OCI-LY3 (cell line): ENCODE measurements around the gene ADAMTS14.
"Not testable (repeated sequence)": the region's sequence is repeated elsewhere in the genome, so short reads cannot be mapped to it uniquely, and the experiment has no call there.

Source experiments
- H2AFZ ChIP-seq: fragments of 200-600, 300-600 bp; shearing (Covaris generic); 2 replicates; pipeline ENCODE4 v1.6.0; 2014; ENCODE audit warnings: antibody characterized with exemption, low read depth, low read length
- H3K27ac ChIP-seq: fragments of 200-600, 300-600 bp; sonication (generic); 2 replicates; pipeline ENCODE4 v1.5.1; 2014; ENCODE audit warnings: mild to moderate bottlenecking, low read length, moderate library complexity, mixed read lengths
- H3K27me3 ChIP-seq: fragments of 200-600, 300-600 bp; sonication (generic); 2 replicates; pipeline ENCODE4 v1.6.1; 2014; ENCODE audit warnings: low read depth, low read length, mixed read lengths
- H3K36me3 ChIP-seq: fragments of 200-600, 300-600 bp; sonication (generic); replicated peaks from 2 replicates; pipeline ENCODE3; 2014; ENCODE audit warnings: low read depth, low read length, mixed read lengths
- H3K4me1 ChIP-seq: fragments of 300-600, 200-600 bp; sonication (generic); 2 replicates; pipeline ENCODE4 v1.6.1; 2014; ENCODE audit warnings: low read length, mixed read lengths
- H3K4me2 ChIP-seq: fragments of 200-600, 300-600 bp; sonication (generic); 2 replicates; pipeline ENCODE4 v1.6.1; 2014; ENCODE audit warnings: low read length, mixed read lengths
- H3K4me3 ChIP-seq: fragments of 300-600, 200-600 bp; sonication (generic); 2 replicates; pipeline ENCODE4 v1.5.1; 2014; ENCODE audit warnings: antibody characterized with exemption, mild to moderate bottlenecking, low read length, moderate library complexity
- H3K79me2 ChIP-seq: fragments of 300-600, 200-600 bp; shearing (Covaris generic); 2 replicates; pipeline ENCODE4 v1.6.1; 2014; ENCODE audit warnings: mild to moderate bottlenecking, low read length, mixed read lengths
- H3K9ac ChIP-seq: fragments of 300-600, 200-600 bp; shearing (Covaris generic); 2 replicates; pipeline ENCODE4 v1.6.0; 2014; ENCODE audit warnings: mild to moderate bottlenecking, low read length, moderate library complexity
- H3K9me3 ChIP-seq: fragments of 200-600, 300-600 bp; shearing (Covaris generic); 2 replicates; pipeline ENCODE4 v1.6.1; 2014; ENCODE audit warnings: low read length, mixed read lengths; ENCODE audit not compliant: insufficient read depth
- H4K20me1 ChIP-seq: fragments of 200-600, 300-600 bp; sonication (generic); 2 replicates; pipeline ENCODE4 v1.6.1; 2016; ENCODE audit warnings: low read length, mixed read lengths; ENCODE audit not compliant: insufficient read depth
- CTCF ChIP-seq: fragments of 200-600, 300-600 bp; sonication (generic); IDR thresholded peaks from 2 replicates; pipeline ENCODE4 v1.5.1; 2014; ENCODE audit warnings: antibody characterized with exemption, low read length, low read depth
- EZH2phosphoT487 ChIP-seq: fragments of 200-600 bp; shearing (Covaris generic); IDR thresholded peaks from 2 replicates; pipeline ENCODE4 v1.6.1; 2018; ENCODE audit warnings: antibody characterized with exemption, mixed run types, low read depth

ADAMTS14 gene

DNA sequence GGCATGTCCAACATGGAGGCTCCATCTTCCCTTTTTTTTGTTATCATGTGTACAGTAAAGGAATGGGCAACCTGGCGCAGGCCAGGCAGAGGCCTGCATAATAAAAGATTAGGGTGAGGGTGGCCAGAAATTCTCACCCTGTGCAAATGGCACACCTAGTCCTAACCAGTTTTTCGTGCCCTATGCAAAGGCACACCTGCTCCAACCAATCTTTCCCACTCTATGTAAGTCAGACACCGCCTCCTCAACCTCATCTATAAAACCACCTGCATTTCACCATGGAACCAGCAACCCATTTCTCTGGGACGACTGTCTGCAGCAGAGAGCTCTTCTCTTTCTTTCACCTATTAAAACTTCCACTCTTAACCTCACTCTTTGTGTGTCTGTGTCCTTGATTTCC lies 96.8 kb downstream of the ADAMTS14 start:
- Histone ChIP-seq H3K27ac (no peak overlapping the region), H3K4me1 (no peaks in the 10 kb centered on the region), H3K36me3 (no peaks in the 10 kb centered on the region), H4K20me1 (no peaks in the 10 kb centered on the region), H3K27me3 (no peaks in the 10 kb centered on the region), H3K9me3 (no peaks in the 10 kb centered on the region), H2AFZ (no peak overlapping the region), H3K4me3 (no peak overlapping the region), H3K79me2 (no peaks in the 10 kb centered on the region), H3K9ac (no peak overlapping the region), H3K4me2 (no peak overlapping the region)
- no peak for TF ChIP-seq EZH2phosphoT487
- no peak for TF ChIP-seq CTCF

DNA sequence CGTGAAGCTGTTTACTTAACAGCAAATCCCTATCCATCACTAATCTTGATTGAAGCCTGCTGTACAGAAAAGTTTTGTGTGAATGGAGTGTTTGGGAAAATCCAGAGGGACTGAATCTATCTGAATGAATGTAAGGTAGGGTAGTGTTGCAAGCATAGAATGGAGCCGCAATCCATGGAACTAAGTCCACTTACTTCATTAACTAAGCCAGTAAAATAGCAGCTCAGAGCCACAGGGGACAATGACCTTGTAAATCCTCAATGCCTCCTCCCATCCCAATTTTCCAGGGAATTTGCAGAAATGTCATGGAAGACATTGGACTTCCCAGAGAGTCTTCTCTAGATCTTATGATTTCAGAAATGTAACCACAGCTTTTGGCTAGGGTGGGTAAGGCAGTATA lies 97.7 kb downstream of the ADAMTS14 start:
- Histone ChIP-seq H3K4me3 (no peak overlapping the region), H2AFZ (no peak overlapping the region), H3K27me3 (no peaks in the 10 kb centered on the region), H3K9ac (no peak overlapping the region), H3K79me2 (no peaks in the 10 kb centered on the region), H3K4me2 (no peak overlapping the region), H3K36me3 (no peaks in the 10 kb centered on the region), H3K27ac (no peak overlapping the region), H4K20me1 (no peaks in the 10 kb centered on the region), H3K4me1 (no peaks in the 10 kb centered on the region), H3K9me3 (no peaks in the 10 kb centered on the region)
- no peak for TF ChIP-seq EZH2phosphoT487
- no peak for TF ChIP-seq CTCF

GRCh38 chr10:70770516-70770915 lies 98.2 kb downstream of the ADAMTS14 start:
- H3K4me1 ChIP-seq, H3K9ac ChIP-seq, H3K4me2 ChIP-seq, H3K79me2 ChIP-seq, H3K27ac ChIP-seq, H3K27me3 ChIP-seq, H3K9me3 ChIP-seq, H3K4me3 ChIP-seq, H3K36me3 ChIP-seq, H2AFZ ChIP-seq, H4K20me1 ChIP-seq: not testable (repeated sequence)

DNA sequence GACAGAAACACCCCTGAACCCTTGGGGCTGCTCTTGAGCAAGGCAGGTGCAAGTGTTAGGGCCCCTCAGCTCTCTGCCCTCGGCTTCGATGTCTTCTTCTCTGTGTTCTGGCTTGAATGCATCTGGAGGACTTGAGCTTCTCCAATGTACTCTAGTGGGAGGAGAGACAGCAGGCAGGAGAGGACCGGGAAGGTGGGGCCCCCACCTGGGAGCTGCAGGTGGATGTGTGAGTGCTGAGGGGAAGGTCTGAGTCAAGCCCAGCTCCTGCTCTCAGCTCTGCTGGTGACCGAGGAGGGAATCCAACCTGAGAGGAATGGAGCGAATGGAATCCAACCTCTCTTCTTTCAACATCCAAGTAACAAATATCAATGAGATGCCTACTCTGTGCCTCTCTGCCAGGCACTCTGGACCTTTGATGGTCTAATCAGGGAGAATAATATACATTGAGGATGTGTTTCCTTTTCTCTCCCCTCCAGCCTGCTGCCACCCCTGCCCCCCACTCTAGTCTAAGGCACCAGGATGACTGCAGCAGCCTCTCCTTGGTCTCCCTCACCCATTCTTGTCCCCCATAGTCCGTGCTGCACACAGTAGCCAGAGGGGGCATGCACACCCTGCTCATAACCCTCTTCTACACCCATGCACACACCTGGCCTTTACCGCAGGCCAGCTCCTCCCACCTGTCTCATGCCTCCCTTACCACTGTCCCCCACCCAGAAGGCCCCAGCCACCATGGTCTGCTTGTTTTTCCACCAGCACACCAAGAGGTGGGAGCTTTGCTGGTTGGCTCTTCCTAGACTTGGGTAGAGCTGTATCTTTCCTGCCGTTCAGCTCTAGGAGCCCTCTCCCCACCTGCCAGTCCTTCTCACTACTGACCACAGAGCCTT lies 99.2 kb downstream of the ADAMTS14 start:
- Histone ChIP-seq H3K9ac (no peak overlapping the region), H3K4me3 (no peak overlapping the region), H3K27me3 (no peaks in the 10 kb centered on the region), H3K9me3 (no peaks in the 10 kb centered on the region), H3K4me2 (no peak overlapping the region), H3K79me2 (no peaks in the 10 kb centered on the region), H4K20me1 (no peaks in the 10 kb centered on the region), H3K4me1 (no peaks in the 10 kb centered on the region), H2AFZ (no peak overlapping the region), H3K36me3 (no peaks in the 10 kb centered on the region), H3K27ac (no peak overlapping the region)
- TF ChIP-seq EZH2phosphoT487 (no peak), CTCF (no peak)
